Esophagus squamous epithelium (tissue), 4 donors: ENCODE results near the gene STARD5.

Experiments
- POLR2A ChIP-seq, 4 donors: fragments of 450-650 bp; IDR thresholded peaks; one replicate each; pipeline ENCODE4 v1.6.1; 2017; ENCODE audit warnings: antibody characterized with exemption in 4 of 4, mild to moderate bottlenecking in 4 of 4, moderate library complexity in 3 of 4
- TF ChIP-seq, protein P1 (sequence below), 6 experiments: fragments of 450-650 bp in 4 of 6; fragments of 200-600 bp in 2 of 6; sonication (generic) in 2 of 6; IDR thresholded peaks; one replicate each; pipeline ENCODE4 v1.5.1; 2016 to 2019; ENCODE audit warnings: antibody characterized with exemption in 6 of 6, mild to moderate bottlenecking in 4 of 6, moderate library complexity in 4 of 6

DNA sequence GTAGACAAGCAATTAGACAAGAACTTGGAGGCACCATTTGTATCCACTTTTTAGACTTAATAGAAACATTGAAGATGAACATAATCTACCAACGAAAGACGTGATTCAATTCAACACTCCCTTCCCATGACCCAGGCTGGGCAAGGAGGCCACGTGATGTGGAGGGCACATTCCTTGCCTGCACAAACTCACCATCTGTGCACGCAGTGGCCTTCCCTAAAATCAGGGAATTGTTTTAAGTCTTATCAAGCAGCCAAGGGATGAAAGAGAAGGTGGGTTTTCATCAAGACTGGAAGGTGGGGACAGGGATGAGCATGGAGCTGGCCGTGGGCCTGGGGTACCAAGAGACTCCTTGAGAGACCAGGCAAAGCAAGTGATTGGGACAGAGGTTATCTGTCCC lies 13.5 kb downstream of the STARD5 start:
- TF ChIP-seq, protein P1, sequence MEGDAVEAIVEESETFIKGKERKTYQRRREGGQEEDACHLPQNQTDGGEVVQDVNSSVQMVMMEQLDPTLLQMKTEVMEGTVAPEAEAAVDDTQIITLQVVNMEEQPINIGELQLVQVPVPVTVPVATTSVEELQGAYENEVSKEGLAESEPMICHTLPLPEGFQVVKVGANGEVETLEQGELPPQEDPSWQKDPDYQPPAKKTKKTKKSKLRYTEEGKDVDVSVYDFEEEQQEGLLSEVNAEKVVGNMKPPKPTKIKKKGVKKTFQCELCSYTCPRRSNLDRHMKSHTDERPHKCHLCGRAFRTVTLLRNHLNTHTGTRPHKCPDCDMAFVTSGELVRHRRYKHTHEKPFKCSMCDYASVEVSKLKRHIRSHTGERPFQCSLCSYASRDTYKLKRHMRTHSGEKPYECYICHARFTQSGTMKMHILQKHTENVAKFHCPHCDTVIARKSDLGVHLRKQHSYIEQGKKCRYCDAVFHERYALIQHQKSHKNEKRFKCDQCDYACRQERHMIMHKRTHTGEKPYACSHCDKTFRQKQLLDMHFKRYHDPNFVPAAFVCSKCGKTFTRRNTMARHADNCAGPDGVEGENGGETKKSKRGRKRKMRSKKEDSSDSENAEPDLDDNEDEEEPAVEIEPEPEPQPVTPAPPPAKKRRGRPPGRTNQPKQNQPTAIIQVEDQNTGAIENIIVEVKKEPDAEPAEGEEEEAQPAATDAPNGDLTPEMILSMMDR (IDR thresholded peaks at IDR 0.05): no peak
- no peak for TF ChIP-seq POLR2A (IDR thresholded peaks at IDR 0.05)
